Inferior parietal cortex (tissue), 1 donor: ENCODE results near the gene COL6A2.
"Not testable (repeated sequence)": the region's sequence is repeated elsewhere in the genome, so short reads cannot be mapped to it uniquely, and the experiment has no call there.

ENCODE experiments used
- DNase-seq: peaks from one replicate; pipeline ENCODE4 v3.0.0-alpha.2; 2016; ENCODE audit errors: extremely low spot score

Gene COL6A2

GRCh38 chr21:46078978-46079351 is 18.9 kb upstream of the COL6A2 start:
- DNase-seq: no peak

DNA sequence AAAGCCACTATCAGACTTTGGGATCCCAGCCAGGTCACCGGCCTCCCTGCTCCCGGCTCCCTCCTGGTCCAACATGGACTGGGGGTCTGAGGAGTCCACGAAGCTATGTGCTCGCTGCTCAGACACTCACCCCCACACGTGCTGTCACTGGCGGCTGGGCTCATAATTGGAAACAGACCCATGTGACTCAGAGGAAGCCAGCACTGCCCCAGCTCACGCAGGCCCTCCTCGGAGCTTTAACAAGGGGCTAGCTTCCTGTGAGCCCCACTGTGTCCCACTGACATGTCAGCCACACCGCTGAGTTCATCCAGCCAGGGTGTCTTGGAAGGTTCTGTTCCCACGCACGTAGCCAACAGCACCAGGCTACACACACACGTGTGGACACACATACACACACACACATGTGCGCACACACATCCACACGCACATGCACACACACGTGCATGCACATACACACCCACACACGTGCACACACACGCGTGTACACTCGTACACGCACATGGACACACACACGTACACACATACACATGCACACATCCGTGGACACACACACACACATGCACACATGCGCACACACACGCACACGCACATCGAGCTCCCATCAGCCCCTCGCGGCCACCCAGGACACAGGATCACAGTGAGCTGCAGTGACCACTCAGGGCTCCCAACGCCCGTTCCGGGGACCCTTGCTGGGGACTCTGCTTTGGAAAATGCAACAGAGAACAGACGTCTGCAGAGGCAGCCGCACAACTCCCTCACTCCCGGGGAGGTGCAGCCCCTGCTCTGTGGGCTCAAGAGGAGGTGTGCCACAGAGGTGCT is 18.4 kb upstream of the COL6A2 start:
- DNase-seq: no peak

- DNase-seq: no peak
Observed at GRCh38 chr21:46080171-46081021, 17.5 kb upstream of the COL6A2 start.

DNA sequence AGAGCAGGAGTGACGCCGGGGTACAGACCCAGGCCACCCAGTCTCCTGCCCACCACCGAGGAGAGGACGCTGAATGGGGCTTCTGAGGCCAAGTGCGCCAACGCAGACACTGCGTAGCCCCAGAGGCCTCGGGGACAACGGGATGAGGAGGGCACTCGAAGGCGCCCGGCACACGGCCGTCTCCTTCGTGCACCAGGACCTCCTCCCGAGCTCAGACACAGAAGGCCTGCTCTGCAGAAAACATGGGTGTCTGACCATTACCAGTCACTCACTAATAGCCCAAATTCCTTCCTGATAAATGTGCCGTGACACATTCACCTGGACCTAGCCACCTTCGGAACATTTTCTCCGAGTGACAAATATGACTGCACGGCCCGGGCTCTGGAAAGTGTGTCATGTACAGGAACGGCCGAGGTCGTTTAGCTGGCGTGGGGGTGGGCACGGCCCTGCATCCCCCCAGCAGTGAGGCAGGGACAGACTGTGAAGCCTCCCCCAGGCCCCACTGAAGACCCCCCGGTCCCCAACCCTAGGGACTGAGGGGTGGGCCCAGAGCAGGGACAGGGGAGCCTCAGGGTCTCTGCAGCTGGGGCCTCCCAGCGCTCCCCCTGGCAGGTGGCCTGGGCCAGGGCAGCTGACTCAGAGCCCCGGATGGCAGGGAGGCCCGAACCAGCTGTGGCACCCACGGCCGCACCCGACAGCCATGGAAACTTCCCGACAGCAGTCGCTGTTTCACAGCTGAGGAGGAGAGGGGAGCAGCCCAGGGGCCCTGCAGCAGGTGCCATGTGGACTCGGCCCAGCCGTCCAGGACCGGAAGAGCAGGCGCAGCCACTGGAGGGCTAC is 16.7 kb upstream of the COL6A2 start:
- no peak for DNase-seq

DNA sequence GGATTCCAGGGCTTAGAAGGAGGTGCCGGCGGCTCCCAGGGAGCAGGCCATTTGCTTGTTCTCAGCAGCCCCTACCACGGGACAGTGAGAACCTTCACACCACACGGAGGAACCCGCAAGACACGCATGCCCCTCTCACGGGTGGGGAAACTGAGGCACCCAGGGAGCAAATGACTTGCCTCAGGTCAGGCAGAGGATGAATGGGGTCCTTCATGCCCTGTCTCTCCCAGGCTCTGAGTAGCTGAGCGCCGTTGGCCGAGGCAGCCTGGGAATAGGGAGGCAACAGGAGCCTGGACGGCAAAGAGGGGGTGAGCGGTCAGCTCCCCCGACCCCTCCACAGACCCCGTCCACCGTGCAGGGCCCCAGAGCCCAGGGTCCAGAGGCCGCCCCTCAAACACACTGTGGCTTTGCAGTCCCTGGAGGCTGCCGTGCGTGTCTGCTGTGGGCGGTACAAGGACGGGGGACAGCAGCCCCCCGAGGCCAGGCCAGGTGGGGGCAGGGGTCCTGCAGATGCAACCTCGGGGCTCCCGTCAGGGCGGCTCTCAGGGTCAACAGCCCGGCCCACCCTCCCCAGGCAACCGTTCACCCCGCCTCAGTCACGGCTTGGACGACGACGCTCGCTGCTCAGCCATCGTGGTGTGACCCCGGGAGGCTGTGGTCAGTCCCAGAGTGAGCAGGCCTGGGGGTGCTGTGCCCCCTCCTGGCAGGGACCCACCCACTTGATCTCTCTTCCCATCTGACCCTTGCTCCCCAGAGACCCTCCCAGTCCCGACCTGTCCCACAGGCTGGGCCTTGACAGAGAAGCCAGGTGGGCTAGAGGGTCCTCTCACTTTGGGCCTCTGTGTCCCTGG is 15.8 kb upstream of the COL6A2 start:
- no peak for DNase-seq

DNA sequence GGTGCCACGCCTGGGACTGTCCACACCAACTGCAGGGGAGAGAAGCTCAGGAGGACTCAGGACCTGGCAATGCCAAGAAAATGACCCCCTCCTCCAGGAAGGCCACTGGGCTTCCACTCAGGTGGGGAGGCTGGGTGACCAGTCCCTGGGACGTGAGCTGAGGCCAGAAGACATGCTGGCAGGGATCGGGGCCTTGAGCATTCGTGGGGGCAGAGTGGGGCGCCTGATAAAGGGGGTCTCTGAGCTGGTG is 15.3 kb upstream of the COL6A2 start:
- no peak for DNase-seq

DNA sequence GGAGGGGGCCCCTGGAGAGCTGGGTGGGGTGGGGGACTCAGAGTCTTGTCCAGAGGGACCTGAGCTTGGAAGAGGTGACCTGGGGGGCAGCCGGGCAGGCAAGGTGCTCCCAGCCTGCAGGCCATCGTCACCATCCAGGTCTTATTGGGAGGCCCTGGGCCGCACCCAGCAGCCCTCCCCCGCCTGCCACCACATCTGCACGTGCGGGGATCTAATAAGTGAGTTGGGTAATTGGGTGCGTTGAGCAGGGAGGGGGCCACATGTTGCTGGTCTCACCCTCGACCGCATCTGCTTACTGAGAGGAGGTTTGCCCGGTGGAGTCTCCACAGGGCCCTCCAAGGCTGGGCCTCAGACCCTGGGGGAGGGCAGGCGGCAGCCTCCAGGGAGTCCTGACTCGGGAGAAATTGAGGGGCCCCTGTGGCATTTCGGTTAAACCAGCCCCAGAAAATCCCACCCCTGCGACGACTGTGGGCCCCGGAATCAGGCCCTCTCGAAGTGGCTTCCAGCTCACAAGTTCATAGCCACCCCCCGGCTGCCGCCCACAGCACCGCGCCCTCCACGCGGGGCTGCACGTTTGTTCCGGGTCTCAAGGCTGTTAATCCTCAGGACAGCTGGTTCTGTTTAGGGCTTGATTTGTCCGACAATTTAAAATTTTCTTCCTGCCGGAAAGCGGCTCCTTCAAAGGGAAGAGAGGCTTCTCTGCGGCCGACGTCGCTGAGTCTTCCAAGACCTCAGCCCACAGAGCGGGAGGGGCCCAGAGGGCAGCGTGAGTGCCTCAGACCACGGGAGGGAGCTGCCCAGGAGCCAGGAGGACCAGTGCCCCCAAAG is 14.7 kb upstream of the COL6A2 start:
- DNase-seq: no peak

DNA sequence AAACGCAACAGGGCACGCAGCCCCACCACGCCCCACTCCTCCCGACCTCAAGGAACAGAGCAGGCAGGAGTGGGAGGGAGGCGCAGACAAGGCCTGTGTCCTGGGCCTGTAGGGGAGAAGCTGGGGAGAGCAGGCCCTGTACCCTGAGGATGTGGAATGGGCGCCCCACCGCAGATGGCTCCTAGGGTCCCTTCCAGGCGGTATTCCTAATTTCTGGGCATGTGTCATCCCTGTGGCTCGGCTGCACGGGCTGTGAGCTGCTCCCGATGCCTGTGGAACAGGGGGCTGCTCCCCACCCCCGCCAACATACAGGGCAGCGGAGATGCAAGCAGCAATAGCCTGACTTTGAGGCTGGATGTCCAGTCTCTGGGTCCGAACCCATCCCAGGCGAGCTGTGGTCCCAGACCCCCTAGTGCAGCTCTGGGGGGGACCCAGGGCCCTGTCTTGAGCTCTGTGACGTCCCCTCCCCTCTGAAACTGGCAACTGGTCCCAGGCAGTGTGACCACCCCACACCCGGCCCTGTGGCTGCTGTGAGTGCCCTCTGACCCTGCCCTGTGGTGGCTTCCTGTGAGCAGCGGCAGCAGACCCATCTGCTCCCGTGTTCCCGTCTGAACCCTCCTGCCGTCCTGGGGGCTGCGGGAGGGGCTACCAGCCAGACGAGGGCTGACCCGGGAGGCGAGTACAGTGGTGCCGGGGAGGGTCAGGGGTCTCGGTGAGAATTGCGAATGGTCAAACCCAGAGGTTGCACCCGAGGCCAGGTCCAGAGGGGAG is 13.9 kb upstream of the COL6A2 start:
- no peak for DNase-seq

DNA sequence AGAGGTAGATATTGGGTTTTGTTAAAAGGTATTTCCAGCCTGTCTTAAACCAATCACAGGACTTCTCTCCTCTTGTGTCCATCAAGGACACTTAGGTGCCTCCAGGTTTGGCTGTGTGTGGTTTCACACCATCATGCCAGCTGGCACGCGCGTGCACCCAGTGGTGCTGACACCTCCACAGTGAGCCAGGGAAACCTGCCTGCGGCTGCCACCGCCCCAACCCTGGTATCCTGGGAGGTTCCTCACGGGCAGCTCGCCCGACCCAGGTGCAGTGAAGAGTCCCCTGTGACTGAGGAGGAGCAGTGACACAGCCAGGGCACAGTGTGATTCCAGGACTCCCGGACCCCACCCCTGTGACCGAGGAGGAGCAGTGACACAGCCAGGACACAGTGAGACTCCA is 13.2 kb upstream of the COL6A2 start:
- no peak for DNase-seq

DNA sequence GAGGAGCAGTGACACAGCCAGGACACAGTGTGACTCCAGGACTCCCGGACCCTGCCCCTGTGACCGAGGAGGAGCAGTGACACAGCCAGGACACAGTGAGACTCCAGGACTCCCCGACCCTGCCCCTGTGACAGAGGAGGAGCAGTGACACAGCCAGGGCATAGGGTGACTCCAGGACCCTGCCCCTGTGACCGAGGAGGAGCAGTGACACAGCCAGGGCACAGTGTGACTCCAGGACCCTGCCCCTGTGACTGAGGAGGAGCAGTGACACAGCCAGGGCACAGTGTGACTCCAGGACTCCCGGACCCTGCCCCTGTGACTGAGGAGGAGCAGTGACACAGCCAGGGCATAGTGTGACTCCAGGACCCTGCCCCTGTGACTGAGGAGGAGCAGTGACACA is 12.7 kb upstream of the COL6A2 start:
- not testable (repeated sequence) for DNase-seq

DNA sequence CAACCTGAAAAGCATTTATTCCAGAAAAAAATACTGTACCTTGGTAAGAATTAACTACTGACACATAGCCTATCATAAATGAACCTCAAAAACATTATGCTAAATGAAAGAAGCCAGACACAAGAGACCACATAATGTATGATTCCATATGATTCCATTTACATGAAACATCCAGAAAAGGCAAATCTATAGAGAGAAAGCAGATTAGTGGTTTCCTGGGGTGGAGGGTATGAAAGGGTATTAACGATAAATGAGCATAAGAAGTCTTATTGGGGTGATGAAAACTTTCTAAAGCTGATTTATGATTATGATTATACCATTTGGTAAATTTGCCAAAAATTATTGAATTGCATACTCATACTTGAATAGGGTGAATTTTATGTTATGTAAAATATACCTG is 10.3 kb upstream of the COL6A2 start:
- no peak for DNase-seq

- DNase-seq: no peak
Observed at GRCh38 chr21:46088189-46088588, 9.7 kb upstream of the COL6A2 start.

DNA sequence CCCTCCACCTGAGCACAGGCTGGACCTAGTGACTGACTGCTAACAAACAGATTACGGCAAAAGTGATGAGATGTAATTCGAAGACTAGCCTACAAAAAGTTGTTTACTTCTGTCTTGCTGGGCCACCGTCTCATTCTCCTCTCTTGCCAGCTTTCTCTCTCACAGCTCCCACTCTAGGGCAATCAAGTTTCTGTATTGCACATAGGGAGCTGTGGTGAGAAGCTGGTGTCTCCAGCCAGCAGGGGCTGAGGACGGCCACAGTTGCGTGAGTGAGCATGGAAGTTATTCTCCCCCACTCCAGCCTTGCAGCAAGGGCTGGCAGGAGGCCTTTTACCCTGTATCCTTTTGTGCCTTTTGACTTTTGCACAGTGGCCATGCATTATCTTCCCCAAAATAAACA is 8.6 kb upstream of the COL6A2 start:
- DNase-seq: no peak

- no peak for DNase-seq
Observed at GRCh38 chr21:46091118-46091517, 6.8 kb upstream of the COL6A2 start.

GRCh38 chr21:46091631-46092025 is 6.3 kb upstream of the COL6A2 start:
- no peak for DNase-seq

DNA sequence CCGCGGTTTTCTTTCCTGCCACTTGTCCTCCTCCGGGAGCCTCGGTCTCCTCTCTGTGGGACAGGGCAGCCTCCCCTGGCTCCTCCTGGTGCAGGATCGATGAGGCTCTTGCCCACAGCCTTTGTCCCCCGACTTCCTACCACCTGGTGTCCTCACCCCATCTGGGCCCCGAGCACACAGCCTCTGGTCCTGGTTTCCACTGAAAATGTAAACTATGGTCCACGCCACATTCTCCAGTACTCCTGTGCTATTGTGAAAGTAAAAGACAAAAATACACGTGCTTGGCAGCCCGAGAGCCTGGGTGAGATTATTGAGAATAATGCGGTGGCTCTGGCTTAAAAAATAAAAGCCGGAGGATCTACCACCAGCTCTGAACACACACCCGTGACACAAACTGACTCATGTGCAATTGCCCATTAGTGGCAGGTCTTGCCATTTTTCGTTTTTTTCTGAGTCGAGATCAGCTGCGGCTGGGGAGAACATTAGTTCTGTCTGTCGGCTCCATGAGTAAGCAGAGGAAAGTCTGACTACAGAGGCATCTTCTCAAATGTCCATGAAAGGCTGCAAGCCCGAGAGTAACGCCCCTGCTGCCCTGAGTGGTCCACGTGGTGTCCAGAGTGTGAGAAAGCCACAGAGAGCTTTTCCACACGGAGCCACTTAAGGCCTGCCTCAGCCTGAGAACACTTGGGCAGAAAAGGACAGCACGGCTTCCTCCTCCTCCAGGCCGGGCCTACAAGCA is 5.7 kb upstream of the COL6A2 start:
- no peak for DNase-seq

GRCh38 chr21:46092811-46093667 is 4.9 kb upstream of the COL6A2 start:
- DNase-seq: no peak

DNA sequence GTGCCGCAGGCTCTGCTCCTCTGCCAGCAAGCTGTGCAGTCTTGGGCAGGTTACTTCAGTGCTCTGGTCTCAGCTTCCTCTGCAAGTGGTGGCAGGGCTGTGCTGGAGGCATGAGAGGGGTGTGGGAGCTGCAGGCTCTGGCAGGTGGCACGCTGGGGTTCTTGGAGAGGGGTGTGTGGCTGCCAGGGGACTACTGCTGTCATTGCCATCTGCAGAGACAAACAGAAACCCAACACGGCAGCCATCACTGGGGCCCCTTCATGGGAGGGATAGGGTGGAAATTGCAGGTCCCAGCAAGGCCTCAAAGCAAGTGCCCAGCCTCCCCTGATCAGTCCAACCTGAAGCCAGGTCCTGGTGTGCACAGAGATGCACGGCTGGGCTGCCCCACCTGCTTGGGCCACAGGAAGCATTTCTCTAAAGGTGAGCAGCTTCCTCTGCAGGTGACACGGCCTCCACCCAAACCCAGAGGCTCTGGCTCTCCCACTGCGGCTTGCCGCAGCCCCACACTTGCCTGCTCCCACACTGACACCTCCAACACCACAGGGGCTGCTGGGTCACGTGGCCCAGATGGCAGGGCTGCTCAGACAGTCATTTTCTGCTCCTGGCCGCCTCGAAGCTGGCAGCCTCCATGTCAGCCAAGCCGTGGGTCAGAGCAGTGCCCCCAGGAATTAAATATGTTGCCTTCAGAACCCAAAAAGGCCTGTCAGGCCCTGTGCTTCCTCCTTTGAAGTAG is 4.1 kb upstream of the COL6A2 start:
- DNase-seq: no peak
